ENCODE measurements around the gene POLR2M. TPM values are rescaled to one million over a fixed set of nuclear protein-coding genes. Genes with fewer than 3 reads are reported as not detected.

Gene POLR2M
- total RNA-seq, 1 experiment from 2014 or later: 53.9 TPM

- Histone ChIP-seq H3K9me3 (ENCODE audit: insufficient read depth, low read depth) (no peaks in the 10 kb centered on the region), H3K9me2 (ENCODE audit: insufficient read depth) (no peaks in the 10 kb centered on the region), H4K20me1 (ENCODE audit: insufficient read depth) (no peaks in the 10 kb centered on the region), H3K4me2 (no peak overlapping the region), H3K4me3 (no peak overlapping the region), H3K27me3 (ENCODE audit: insufficient read depth, low read depth) (no peaks in the 10 kb centered on the region), H3F3A (ENCODE audit: insufficient read depth, low read depth) (no peaks in the 10 kb centered on the region), H3K4me1 (replicated peaks; ENCODE audit: insufficient read depth) (no peaks in the 10 kb centered on the region), H2AFZ (no peak overlapping the region), H3K27ac (no peak overlapping the region), H3K36me3 (ENCODE audit: low read depth) (no peaks in the 10 kb centered on the region), H3K79me2 (ENCODE audit: low read depth) (no peaks in the 10 kb centered on the region)
- intact Hi-C loops (cut with micrococcal nuclease; ENCODE audit: unreplicated experiment): no loop called here
- TF ChIP-seq CTCF (conservative IDR thresholded peaks at IDR 0.05): no peak
- TF ChIP-seq EZH2 (IDR thresholded peaks at IDR 0.05; ENCODE audit: low read depth): no peak
- no peak for DNase-seq
- BruUV-seq (replicated peaks): no TSS peak
- CTCF ChIA-PET: no interaction called here
- POLR2A ChIA-PET (ENCODE audit: unreplicated experiment): no interaction called here
These were observed 23.0 kb upstream of the POLR2M start for GRCh38 chr15:57683481-57683880.

DNA sequence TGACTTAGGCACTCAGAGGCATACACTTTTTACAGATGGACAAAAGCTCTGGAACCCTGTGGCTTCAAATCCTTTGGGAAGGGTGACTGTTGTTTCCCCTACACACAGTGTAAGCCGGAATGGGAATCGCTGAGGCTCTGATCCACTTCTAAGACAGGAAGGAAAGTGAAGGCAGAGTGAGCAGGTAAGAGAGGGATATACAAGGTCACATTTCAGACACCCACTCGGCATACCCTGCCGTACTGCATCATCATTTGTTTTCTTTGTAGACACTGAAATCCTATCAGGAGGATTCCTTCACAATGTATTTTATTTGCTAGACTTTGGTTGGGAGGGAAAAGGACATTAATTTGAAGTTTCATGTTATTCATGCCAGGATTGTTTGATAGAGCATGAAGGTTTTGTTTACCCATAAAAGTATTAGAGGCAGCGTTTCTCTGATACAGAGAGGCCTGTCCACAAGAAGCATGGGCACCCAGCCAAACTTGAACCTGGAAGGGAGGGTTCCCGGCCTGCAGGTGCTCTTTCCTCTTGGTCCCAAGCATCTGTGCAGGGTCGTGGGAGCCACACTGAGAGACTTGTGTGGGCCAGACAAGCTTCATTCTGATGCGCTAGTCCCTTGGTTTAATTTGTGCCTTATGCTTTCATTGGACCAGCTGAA, 21.9 kb upstream of the POLR2M start:
- ChIA-PET POLR2A (ENCODE audit: unreplicated experiment) (interaction anchor here (0.6 kb wide), 1 partner anchor 995 kb away, joined by 3 read pairs; no protein-coding TSS in a partner anchor), CTCF (no interaction called here)
- Histone ChIP-seq H3K9me2 (ENCODE audit: insufficient read depth) (no peaks in the 10 kb centered on the region), H3K4me3 (no peak overlapping the region), H3K36me3 (ENCODE audit: low read depth) (no peaks in the 10 kb centered on the region), H3K27me3 (ENCODE audit: insufficient read depth, low read depth) (no peaks in the 10 kb centered on the region), H3F3A (ENCODE audit: insufficient read depth, low read depth) (no peaks in the 10 kb centered on the region), H3K4me1 (replicated peaks; ENCODE audit: insufficient read depth) (no peaks in the 10 kb centered on the region), H3K27ac (no peak overlapping the region), H3K79me2 (ENCODE audit: low read depth) (no peaks in the 10 kb centered on the region), H3K4me2 (no peak overlapping the region), H2AFZ (no peak overlapping the region), H3K9me3 (ENCODE audit: insufficient read depth, low read depth) (no peaks in the 10 kb centered on the region), H4K20me1 (ENCODE audit: insufficient read depth) (no peaks in the 10 kb centered on the region)
- BruUV-seq (replicated peaks): no TSS peak
- no peak for DNase-seq
- no peak for TF ChIP-seq EZH2 (IDR thresholded peaks at IDR 0.05; ENCODE audit: low read depth)
- intact Hi-C loops (cut with micrococcal nuclease; ENCODE audit: unreplicated experiment): no loop called here

GRCh38 chr15:57685306-57686095, 21.0 kb upstream of the POLR2M start:
- no peak for DNase-seq
- no TSS peak for BruUV-seq (replicated peaks)
- Histone ChIP-seq H3K4me3 (no peak overlapping the region), H4K20me1 (ENCODE audit: insufficient read depth) (no peaks in the 10 kb centered on the region), H2AFZ (no peak overlapping the region), H3K4me2 (no peak overlapping the region), H3K36me3 (ENCODE audit: low read depth) (no peaks in the 10 kb centered on the region), H3F3A (ENCODE audit: insufficient read depth, low read depth) (no peaks in the 10 kb centered on the region), H3K27me3 (ENCODE audit: insufficient read depth, low read depth) (no peaks in the 10 kb centered on the region), H3K9me2 (ENCODE audit: insufficient read depth) (no peaks in the 10 kb centered on the region), H3K9me3 (ENCODE audit: insufficient read depth, low read depth) (no peaks in the 10 kb centered on the region), H3K79me2 (ENCODE audit: low read depth) (no peaks in the 10 kb centered on the region), H3K27ac (no peak overlapping the region), H3K4me1 (replicated peaks; ENCODE audit: insufficient read depth) (no peaks in the 10 kb centered on the region)
- TF ChIP-seq CTCF (conservative IDR thresholded peaks at IDR 0.05) (no peak), EZH2 (IDR thresholded peaks at IDR 0.05; ENCODE audit: low read depth) (no peak)
- POLR2A ChIA-PET (ENCODE audit: unreplicated experiment): no interaction called here
- intact Hi-C loops (cut with micrococcal nuclease; ENCODE audit: unreplicated experiment): no loop called here
- CTCF ChIA-PET: no interaction called here

All from PC-9 (cell line).